HG03354 (cell line): ENCODE measurements around the gene SLC2A13.

ENCODE experiments used
- ATAC-seq: cut with Tn5 transposase; IDR thresholded peaks from one replicate; pipeline ENCODE4 v1.9.1; 2021; ENCODE audit warnings: mild to moderate bottlenecking; ENCODE audit not compliant: unreplicated experiment, poor library complexity, severe bottlenecking

Gene SLC2A13

DNA sequence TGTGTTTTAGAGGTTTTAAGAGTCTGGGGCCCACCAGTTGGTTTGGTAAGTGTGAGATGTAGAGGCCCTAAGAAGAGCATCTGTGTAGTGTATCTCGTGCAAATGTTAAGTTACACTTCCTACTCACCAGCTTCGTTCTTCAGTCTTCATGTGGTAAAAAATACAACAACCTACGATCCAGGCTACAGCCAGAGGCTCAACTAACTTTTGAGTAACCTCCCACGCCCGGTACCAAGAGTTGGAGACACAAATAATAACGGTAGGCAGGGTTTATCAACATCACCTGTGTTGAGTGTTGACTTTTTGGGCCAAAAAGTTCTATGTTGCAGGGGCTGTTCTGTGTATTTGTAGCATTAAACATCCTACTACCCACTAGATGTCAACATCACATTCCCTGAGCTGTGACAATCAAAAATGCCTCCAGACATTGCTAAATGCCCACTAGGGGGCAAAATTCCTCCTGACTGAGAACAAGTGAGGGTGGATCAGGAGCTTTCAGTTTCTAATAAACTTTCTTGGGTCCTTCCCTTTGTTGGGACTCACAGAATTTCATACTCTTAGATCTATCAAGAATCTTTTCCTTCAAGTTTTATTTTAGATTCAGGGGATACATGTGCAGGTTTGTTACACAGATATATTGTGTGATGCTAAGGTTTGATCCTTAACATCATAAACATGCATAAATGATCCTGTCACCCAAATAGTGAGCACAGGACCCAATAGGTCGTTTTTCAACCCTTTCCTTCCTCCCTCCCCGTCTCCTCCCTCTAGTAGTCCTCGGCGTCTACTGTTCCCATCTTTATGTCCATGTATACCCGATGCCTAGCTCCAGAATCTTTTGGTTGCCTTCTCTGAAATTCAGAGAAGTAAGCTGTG, 94.7 kb downstream of the SLC2A13 start:
- peak; percentile 95 for ATAC-seq

DNA sequence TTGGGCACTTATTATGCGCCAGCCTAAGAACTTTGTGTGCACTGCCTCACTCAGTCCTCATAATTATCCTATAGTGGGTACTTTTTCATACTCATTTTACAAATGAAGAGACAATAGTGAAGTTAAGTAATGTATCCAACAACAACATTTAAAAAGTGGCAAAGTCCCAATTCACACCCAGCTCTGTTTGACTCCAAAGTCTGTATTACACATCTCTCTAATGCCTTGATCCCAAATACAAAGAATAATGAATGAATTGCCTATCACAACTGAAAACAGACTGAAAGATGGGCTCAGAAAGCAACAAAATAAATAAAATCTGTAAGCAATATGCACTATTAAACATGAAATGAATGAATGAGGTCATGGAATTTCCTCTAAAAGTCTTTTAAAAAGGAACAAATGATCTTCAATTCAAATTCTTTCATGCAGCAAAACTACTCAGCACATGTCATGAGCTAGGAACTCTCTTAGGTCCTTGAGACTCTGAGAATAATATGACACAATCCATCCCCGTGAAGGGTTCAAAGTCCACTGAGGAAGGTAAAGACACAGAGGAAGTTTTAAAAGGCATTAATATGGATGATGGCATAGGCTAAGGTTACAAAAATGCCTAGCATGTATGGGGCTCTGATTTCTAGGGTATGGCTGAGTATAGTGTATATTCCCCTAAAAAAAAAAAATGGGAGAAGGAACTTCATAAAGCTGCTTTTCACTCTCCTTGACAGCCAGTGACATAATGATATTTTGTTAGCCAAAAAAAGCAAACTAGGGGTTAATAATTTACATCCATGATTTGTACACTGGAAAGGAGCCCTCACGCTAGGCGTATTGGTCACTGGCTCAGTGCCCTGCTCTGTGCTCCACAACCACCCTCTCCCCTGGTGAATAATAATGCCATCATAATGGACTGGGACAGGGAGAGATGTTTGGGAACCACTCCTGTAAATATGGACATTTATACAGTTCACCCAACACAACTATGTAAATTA, 103.4 kb downstream of the SLC2A13 start:
- no peak for ATAC-seq

DNA sequence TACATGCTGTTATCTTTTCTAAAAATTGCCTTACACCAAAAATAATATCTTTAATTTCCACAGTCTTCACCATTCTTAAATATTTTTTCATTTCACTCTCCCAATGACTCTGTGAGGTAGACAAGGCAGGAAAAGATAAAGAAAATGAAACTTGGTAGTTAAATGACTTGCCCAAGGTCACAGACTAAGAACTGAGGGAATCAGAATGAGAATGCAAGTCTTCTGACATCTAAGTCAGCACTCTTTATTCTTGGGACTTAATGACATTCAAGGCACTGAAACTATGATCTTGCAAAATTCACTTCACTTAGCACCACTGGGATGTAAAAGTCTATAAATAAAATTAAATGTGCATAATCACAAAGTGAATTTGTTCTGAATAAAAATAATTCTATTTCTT, 104.5 kb downstream of the SLC2A13 start:
- no peak for ATAC-seq

- no peak for ATAC-seq
These were observed 105.0 kb downstream of the SLC2A13 start for GRCh38 chr12:40000884-40001283.

GRCh38 chr12:39993268-39993667, 112.6 kb downstream of the SLC2A13 start:
- ATAC-seq: no peak

DNA sequence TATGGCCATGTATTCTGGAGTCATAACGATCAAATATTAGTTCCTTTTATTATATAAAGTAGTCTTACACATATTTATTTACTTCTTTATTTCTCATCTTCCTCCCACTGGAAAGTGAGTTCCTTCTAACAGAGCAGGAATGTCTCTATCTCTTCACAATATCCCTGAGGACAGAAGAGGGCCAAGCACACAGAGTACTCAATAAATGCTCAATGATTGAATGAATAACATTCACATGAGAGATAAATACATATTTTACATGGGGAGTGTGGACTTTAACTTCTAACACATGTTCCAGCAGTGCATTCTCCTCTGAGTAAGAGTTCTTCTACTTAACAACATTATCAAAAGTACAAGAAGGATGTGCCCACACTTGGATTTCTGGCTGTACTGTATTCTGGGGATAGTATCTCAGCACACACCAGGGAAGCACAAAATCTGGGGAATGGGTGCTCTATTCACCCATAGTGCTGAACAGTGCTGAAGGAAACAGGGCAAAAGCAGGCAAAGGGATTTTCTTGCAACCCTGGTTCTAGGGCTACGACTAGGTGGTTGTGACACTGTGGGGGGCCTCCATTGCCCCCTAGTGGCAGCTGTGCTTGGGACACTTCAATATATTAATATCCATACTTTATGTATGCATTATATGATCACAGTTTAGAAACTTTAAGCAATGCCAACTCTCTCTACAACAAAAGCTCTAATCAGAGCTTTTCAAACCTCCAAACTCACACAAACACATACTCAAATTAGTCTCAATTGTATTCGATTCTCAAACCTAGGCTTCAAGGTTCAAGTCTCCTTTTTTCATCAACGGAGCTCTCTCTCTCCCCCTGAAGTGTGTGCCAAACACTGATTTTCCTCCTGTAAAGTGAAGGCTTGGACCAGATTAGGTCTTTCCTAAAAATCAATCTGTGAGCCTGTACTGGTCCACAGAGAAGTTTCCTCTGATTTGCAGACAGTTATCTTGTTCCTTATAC, 115.5 kb downstream of the SLC2A13 start:
- ATAC-seq: peak; percentile 98

GRCh38 chr12:39989501-39989900, 116.4 kb downstream of the SLC2A13 start:
- ATAC-seq: no peak

- no peak for ATAC-seq
These were observed 117.3 kb downstream of the SLC2A13 start for GRCh38 chr12:39988574-39988973.

DNA sequence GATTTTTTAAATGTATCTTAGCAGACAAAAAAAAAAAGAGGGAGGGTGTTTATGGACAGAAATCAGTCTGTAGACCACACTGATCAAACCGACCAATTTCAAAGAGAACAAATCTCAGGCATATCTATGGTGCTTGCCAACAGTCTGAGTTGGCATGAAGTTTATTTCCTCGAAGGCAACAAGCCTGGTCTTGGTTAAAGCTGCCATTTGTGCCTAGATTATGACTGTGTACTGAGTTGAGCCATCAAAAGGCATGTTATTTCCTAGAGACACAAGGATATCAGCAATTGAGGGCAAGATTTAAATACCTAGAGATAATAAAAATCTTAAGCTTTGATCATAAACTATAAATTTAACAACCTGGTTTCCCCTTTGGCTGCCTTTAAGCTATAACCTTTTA, 119.2 kb downstream of the SLC2A13 start:
- no peak for ATAC-seq

DNA sequence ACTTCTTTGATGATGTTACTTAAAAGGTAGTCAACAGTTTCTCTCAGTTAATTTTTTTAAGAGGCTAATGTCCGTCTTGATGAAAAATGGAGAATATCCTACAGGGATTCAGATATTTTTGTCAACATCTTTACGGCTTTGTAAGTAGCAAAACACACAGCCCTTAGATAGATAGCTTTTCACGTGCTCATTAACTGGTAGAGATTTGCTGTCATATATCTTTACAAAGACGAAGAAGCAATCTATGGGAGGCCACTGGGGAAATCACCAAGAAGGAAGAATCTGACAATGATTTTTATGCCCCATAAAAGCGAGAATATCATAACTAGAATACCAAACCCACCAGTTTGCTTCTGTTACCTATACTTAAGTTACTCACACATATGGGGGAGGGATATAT, 121.2 kb downstream of the SLC2A13 start:
- no peak for ATAC-seq

DNA sequence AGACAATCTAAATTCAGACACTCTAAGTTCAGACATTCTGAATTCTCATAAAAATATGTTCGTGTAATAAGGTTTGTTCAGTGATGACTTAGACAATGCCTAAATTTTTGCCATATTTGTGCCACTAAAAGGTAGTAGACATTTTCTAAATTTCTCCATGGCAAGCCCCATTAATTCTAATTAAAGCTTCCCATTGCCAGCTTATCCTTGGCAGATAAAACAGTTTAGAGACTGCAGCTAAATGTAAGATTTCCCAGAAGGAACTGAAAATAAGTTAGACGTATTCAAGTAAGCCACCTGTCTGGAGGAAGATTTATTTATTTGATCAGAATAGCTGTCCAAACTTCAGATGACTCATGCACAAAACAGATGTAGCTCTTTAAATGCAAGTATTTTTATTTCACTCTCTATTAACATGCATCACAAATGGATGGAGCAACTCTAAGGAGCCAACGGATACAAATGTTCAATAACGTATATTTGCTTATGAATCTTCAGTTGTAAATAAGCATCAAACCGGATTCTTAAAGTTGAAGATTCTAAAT, 130.4 kb downstream of the SLC2A13 start:
- ATAC-seq: no peak

- ATAC-seq: no peak
These were observed 133.8 kb downstream of the SLC2A13 start for GRCh38 chr12:39972119-39972518.

DNA sequence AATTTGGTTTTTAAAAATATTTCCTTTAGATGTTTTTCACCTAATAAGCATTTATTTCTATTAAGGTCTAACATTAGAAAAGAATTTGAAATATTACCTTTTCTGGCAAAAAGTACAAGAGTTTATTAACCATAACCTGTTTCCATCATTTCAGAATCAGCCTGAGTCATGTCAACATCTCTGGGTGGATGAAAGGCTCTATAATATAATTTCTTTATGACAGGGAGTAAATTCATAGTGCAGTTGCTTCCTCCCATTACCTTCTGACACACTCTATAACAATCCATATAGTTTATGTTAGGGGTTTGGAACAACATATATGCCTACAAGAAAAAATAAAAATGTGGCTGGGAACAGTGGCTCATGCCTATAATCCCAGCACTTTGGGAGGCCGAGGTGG, 134.5 kb downstream of the SLC2A13 start:
- no peak for ATAC-seq

- no peak for ATAC-seq
These were observed 139.2 kb downstream of the SLC2A13 start for GRCh38 chr12:39966721-39967120.

GRCh38 chr12:39966256-39966655, 139.6 kb downstream of the SLC2A13 start:
- no peak for ATAC-seq

DNA sequence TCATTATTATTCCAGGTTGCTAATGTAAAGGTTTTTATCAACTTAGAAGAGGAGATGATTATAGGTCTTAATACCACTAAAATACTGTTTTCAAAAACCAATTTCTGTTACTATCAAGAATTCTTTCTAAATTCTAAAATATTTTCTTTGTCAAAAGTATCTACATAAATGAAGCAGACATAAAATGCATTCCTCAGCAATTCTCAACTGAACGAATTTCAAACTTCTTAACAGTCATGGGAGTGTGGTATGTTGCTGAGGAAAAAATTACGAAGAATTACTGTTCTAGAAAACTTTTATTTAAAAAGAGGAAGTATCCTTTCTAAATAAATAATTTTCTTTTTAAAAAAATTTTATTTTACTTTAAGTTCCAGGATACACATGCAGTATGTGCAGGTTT, 146.4 kb downstream of the SLC2A13 start:
- ATAC-seq: no peak

GRCh38 chr12:39959031-39959430, 146.8 kb downstream of the SLC2A13 start:
- ATAC-seq: no peak

DNA sequence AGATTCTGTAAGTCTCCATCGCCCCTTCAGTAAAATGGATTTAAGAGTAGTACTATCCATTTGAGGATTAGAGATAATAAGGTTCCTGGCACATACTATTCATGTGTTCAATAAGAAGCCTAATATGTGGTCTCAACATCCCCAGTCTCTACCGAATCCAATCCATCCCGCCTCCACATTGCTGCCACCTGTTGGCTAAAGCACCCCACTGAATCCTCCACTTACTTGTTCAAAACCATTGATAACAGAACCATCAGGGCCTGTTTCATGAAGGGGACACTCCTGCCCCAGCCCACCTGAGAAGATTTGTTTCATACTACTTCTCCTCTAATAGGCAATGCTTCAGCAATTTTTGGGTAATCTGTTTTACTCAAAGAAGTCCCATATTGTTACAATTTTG, 147.5 kb downstream of the SLC2A13 start:
- no peak for ATAC-seq

DNA sequence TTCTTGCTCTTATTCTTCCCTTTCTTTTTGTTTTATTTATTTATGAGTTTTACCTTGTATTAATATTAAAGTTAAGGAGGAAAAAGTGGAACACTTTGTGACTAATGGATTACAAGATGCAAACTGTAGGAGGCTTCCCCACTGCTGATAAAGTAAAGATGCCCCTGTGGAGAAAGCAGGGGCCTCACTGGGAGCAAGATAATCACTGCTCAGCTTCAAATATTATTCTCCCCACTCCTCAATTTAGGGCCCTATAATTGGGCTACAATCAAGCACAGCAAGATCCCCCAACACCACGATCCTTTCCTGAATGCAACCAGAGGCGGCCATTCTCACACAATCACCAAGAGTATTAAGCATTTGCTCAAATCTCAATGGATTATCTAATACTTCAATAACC, 149.2 kb downstream of the SLC2A13 start:
- no peak for ATAC-seq
